ENCODE measurements around the gene PREB.

DNA sequence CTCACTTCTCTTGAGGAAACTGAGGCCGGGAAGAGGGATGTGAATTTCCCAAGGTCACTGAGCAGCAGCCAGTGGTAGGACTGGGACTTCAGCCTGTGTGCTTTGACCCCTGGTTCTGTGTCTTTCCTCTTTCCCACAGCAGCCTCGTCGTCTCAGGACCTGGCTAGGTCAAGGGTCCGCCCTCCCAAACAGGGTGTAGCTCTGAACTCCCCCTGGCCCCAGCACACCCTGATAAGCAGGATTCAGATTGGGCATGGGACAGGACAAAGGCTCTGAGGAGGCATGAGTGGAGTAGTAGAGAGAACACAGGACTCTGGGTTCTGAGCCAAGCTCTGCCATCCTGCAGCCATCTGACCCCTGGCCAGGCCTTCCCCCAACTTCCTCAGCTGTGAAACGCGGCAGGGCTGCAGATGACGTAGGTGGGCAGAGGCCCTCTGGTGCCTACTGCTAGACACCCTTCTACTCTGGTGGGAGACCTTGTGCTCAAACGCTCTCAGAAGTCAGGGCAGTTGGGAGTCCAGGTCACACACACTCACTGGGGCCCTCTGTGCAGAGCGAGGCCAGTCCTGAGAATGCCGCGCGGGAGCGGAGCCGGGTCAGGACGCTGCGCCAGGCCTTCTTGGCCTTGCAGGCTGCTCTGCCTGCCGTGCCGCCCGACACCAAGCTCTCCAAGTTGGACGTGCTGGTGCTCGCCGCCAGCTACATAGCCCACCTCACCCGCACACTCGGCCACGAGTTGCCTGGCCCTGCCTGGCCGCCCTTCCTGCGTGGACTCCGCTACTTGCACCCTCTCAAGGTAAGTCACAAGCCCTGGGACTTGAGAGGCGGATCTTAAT is 15.4 kb upstream of the PREB start:
- TF ChIP-seq GATA2 (IDR thresholded peaks at IDR 0.05; ENCODE audit: low read depth, low read length) (no peak), GATA3 (IDR thresholded peaks at IDR 0.05; ENCODE audit: low read depth, low read length) (no peak)
